Measurements from ENCODE around the gene XPR1.
"Not testable (repeated sequence)": the region's sequence is repeated elsewhere in the genome, so short reads cannot be mapped to it uniquely, and the experiment has no call there.

XPR1 gene

GRCh38 chr1:180639871-180640270, 8.0 kb downstream of the XPR1 start:
- intact Hi-C loops (cut with DNase I): loop anchor here (10.0 kb wide), 2 partner anchors 125 to 215 kb away; no protein-coding TSS in a partner anchor
- no peak for DNase-seq

DNA sequence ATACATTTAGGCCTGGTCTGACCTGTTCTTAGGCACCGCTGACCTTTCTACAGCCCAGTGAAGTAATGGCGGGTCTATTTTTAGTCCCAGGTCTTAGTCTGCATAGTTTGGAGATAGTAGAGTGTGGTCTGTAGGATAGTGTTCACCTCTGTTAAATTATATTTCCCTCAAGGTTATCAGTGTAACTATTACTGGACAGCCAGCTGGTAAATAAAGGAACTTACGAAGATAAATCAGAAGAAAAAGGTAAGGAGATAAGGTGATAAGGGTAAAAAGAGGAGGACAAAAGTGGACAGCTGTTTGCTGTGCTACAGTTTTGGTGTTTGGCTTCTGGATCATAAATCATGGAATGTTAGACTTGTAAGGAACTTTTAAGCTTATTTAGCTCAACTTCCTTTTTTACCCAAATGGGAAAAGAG, 8.7 kb downstream of the XPR1 start:
- intact Hi-C loops (cut with DNase I): no loop called here
- no peak for DNase-seq

DNA sequence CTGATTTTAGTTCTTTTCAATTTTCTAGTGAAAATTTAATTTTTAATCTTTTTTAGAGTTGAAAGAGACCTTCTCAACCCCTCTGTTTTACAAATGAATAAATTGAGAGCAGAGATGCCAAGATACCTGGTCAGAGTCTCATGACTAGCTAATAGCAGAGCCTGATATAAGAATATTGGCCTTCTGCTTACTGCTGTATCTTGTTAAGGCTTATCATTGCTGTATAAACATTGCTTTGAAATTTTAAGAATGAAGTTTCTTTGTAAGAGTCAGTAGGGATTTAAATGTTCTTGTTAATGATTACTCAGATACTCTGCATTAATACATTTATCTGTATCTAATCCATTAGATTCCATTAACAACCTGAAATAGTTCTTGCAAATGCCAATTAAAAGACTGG, 9.8 kb downstream of the XPR1 start:
- no peak for DNase-seq
- intact Hi-C loops (cut with DNase I): no loop called here

GRCh38 chr1:180642781-180643180, 11.0 kb downstream of the XPR1 start:
- no peak for DNase-seq
- intact Hi-C loops (cut with DNase I): no loop called here

DNA sequence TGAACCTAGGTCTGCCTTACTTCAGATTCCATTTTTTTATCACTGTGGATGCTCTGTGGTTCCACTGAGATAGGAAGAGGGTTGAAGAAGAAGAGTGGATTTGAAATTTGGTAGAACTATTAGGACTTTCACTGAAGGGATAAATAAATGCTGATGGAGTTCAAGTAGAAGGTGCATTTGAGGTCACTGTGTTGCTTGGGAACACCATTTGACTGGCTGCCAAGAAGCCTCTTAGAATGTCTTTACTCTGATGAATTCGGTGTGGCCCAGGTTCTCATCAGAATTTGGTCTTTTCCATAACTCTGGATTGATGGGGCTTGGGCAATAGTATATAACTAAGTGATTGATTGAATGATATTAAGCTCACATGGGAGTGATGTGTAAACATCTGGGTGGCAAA, 11.9 kb downstream of the XPR1 start:
- intact Hi-C loops (cut with DNase I): no loop called here
- DNase-seq: peak in 17 of 42 donors; percentile 7 to 52 (median 24)

- intact Hi-C loops (cut with DNase I): no loop called here
- DNase-seq: no peak
Observed at GRCh38 chr1:180644526-180645192, 12.8 kb downstream of the XPR1 start.

- DNase-seq; intact Hi-C loops (cut with DNase I): not testable (repeated sequence)
Observed at GRCh38 chr1:180645261-180645660, 13.4 kb downstream of the XPR1 start.

GRCh38 chr1:180646093-180646492, 14.3 kb downstream of the XPR1 start:
- intact Hi-C loops (cut with DNase I): no loop called here
- DNase-seq: no peak

DNA sequence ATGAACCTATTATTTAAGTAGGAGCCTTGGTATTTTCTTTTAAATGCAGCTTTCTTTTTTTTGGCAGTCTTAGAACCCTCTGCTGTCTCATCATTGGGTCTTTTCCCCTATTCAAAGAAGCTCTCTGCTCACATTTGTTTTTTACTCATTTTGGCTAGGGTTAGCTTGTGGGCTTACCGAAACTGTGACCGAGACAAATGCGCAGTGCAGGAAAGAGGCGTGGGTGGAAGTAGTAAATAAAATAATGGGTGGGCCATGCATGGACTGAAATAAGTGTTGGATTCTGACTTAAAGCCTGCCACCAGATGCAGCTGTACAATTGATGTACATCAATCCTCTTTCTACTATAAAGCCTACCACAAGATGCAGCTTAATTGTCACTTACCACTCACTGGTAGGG, 14.7 kb downstream of the XPR1 start:
- intact Hi-C loops (cut with DNase I): no loop called here
- DNase-seq: no peak

DNA sequence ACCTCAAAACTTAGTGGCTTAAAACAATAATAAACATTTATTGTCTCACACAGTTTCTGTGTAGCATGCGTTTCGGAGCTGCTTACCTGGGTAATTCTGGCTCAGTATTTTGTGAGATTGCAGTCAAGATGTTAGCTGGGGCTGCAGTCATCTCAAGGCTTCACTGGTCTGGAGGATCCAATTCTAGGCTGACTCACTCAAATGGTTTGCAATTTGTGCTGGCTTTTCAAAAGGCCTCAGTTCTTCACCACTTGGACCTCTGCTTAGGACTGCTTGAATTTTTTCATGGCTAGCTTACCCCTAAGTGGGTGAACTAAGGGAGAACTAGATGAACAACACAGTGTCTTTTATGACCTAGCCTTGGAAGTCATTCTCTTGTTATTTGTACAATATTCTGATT, 21.0 kb downstream of the XPR1 start:
- intact Hi-C loops (cut with DNase I): no loop called here
- DNase-seq: no peak

GRCh38 chr1:180662709-180663108, 30.9 kb downstream of the XPR1 start:
- intact Hi-C loops (cut with DNase I): no loop called here
- DNase-seq: no peak

DNA sequence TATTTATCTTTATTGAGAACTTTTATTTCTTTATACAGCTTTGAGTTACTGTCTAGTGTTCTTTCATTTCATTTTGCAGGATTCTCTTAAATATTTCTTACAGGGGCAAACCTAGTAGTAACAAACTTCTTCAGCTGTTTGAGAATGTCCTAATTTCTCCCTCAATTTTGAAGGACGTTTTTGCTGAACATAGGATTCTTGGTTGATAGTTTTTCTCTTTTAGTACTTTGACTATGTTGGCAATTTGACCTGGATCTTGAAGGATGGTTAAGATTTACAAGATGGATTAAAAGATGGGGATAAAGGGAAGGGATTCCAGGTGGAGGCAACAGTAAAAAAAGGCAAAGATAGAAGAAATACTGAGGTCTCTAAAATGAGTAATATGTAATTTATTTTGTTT, 38.9 kb downstream of the XPR1 start:
- no peak for DNase-seq
- intact Hi-C loops (cut with DNase I): no loop called here

GRCh38 chr1:180672105-180672504, 40.3 kb downstream of the XPR1 start:
- DNase-seq: no peak

GRCh38 chr1:180672505-180672904, 40.7 kb downstream of the XPR1 start:
- intact Hi-C loops (cut with DNase I): no loop called here
- no peak for DNase-seq

More at GRCh38 chr1:180672105-180672504, 40.3 kb downstream of the XPR1 start:
- intact Hi-C loops (cut with DNase I): no loop called here

DNA sequence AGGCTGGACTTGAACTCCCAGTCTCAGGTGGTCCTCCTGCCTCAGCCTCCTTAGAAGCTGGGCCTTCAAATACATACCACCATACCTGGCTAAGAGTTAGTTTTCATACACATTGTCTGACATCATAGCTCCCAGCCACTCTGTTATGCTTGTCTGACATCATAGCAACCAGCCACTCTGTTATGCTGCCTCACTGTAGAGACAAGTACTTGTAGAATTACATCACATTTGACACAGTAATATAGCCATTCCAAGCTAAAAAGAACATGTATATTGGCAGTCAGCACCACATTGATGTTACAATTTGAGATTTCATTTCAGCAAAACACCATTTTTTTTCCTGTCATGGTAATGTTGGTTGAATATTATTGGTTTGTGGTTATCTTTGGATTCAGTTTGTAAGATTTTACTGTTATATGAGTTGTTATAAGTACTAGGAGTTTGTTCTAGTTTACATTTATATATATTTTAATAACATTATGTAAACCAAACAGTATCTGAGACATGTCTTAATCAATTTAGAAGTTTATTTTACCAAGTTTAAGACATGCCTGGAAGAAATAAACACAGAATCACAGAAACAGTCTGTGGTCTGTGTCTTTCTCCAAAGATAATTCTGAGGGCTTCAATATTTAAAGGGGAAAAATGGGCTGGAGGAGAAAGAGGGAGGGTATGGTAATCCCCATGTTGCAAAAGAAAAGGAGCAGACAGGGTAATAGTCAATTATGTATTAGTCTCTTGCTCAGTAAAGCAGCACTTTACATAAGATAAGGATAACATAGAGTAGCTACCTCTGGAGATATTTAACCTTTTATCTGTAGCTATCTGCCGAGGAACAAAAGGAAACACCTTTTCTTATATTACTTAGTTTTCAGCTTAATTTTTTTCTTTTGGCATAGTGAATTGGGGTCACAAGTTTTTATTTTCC, 43.0 kb downstream of the XPR1 start:
- intact Hi-C loops (cut with DNase I): no loop called here
- no peak for DNase-seq

GRCh38 chr1:180675586-180675985, 43.8 kb downstream of the XPR1 start:
- intact Hi-C loops (cut with DNase I): no loop called here
- DNase-seq: no peak

DNA sequence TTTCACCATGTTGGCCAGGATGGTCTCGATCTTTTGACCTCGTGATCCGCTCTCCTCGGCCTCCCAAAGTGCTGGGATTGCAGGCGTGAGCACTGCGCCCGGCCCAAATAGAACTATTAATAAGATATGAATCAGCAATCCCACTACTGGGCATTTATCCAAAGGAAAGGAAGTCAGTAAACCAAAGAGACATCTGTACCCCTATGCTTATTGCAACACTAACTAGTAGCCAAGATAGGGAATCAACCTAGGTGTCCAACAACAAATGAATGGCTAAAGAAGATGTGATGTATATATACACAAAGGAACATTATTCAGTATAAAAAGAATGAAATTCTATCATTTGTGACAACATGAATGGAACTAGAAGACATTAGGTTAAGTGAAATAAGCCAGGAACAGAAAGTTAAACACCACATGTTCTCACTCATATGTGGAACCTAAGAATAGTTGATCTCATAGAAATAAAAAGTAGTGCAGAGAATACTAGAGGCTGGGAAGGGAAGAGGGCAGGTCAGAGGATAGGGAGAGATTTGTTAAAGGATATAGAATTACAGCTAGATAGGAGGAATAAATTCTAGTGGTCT, 48.8 kb downstream of the XPR1 start:
- DNase-seq: no peak
- intact Hi-C loops (cut with DNase I): no loop called here

GRCh38 chr1:180683117-180683516, 51.3 kb downstream of the XPR1 start:
- intact Hi-C loops (cut with DNase I); DNase-seq: not testable (repeated sequence)

DNA sequence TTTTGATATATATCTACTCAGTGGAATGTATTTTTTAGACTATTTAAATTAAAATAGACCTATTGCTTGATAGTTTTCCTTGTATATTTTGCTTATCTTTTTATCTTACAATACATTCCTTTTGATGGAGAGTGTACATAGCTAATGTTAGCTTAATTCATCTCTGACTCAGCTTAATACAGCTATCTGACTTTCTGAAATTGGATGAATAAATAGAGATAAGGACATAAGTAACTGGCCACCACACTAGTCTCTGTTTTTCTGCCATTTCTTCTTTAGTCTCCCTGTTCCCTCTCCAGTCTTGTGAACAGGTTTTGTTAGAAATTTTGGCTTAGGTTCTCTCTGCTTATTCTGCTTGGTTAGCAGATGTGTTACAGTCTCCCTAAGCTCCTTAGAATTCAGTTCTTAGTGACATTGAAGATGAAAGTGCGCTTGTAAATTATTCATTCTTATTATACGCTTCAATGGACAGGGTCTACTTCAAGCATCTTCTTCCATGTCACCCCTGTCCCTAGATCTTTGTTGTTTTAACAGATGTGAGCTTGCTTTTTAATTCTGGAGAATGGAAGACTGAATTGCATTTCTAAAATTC, 59.6 kb downstream of the XPR1 start:
- DNase-seq: no peak
- intact Hi-C loops (cut with DNase I): no loop called here
